Endothelial cell of umbilical vein (primary cell): ENCODE measurements around the gene ITPRID1. TPM values are rescaled to one million over a fixed set of nuclear protein-coding genes. Genes with fewer than 3 reads are reported as not detected.

Experiments
- BruUV-seq: library from RNA; stranded (reverse); fragments of 400-500 nt; replicated peaks from 2 replicates; lab custom pipeline; 2021; lab: Mats Ljungman, UMichigan
- CTCF ChIA-PET: fragments of 300-600, 350-600 bp; sonication (Branson Sonifier 250); formaldehyde crosslinking; loops from one replicate; lab custom pipeline; 2021; ENCODE audit warnings: antibody characterized with exemption, inconsistent platforms; lab: Charles Lee
- POLR2A ChIA-PET: fragments of 300-600, 350-600 bp; sonication (Branson Sonifier 250); formaldehyde crosslinking; loops from one replicate; lab custom pipeline; 2021; ENCODE audit warnings: antibody characterized with exemption, inconsistent platforms; lab: Charles Lee
- DNase-seq: peaks from one replicate; pipeline ENCODE4 v3.0.0-alpha.2; 2011; ENCODE audit warnings: low read depth, low spot score
- FAIRE-seq: peaks from 2 replicates; lab custom pipeline; 2011; peaks lifted over from hg19 to GRCh38; lab: Jason Lieb, UNC
- H2AFZ ChIP-seq: 2 replicates; pipeline ENCODE4 v1.6.0; 2012; ENCODE audit warnings: low read depth, low read length, control low read depth, inconsistent platforms
- H3K27ac ChIP-seq: 2 replicates; pipeline ENCODE4 v1.5.1; 2011; ENCODE audit warnings: low read depth, mild to moderate bottlenecking, control low read depth, low read length, moderate library complexity; ENCODE audit not compliant: insufficient read depth
- H3K27me3 ChIP-seq, 2 experiments: 2 replicates each; pipeline versions ENCODE4 v1.6.0 to v1.6.1; 2011; ENCODE audit warnings: low read length in 2 of 2, mixed read lengths in 1 of 2; ENCODE audit not compliant: control insufficient read depth in 2 of 2, insufficient read depth in 2 of 2
- H3K36me3 ChIP-seq, 2 experiments: 2 replicates in 1 of 2; 3 replicates in 1 of 2; pipeline ENCODE4 v1.5.1; 2011; ENCODE audit warnings: low read length in 2 of 2, mild to moderate bottlenecking in 1 of 2, moderate library complexity in 1 of 2; ENCODE audit not compliant: control insufficient read depth in 2 of 2, insufficient read depth in 2 of 2; ENCODE audit errors: extremely low read depth in 1 of 2
- H3K4me1 ChIP-seq: 3 replicates; pipeline ENCODE4 v1.5.1; 2011; ENCODE audit warnings: mild to moderate bottlenecking, low read length; ENCODE audit not compliant: control insufficient read depth, insufficient read depth; ENCODE audit errors: extremely low read depth
- H3K4me2 ChIP-seq: 2 replicates; pipeline ENCODE4 v1.6.1; 2011; ENCODE audit warnings: low read length, control low read depth, mixed read lengths; ENCODE audit not compliant: insufficient read depth
- H3K4me3 ChIP-seq, 3 experiments: fragments of 200-600 bp in 1 of 3; sonication (generic), shearing (Covaris generic) in 1 of 3; replicated peaks in 1 of 3; 2 replicates each; pipeline ENCODE4 v1.5.1; 2011 to 2016; ENCODE audit warnings: control low read depth in 3 of 3, low read length in 3 of 3, mild to moderate bottlenecking in 2 of 3, inconsistent platforms in 1 of 3, low read depth in 1 of 3, moderate library complexity in 1 of 3; ENCODE audit not compliant: insufficient read depth in 1 of 3
- H3K79me2 ChIP-seq: 2 replicates; pipeline ENCODE4 v1.6.0; 2012; ENCODE audit warnings: low read length, inconsistent platforms; ENCODE audit not compliant: control insufficient read depth, insufficient read depth
- H3K9ac ChIP-seq: replicated peaks from 2 replicates; pipeline ENCODE3; 2011; ENCODE audit warnings: low read length, control low read depth; ENCODE audit not compliant: insufficient read depth; ENCODE audit errors: extremely low read depth
- H3K9me1 ChIP-seq: replicated peaks from 3 replicates; pipeline ENCODE4 v1.6.0; 2011; ENCODE audit warnings: mild to moderate bottlenecking, low read length; ENCODE audit not compliant: control insufficient read depth, insufficient read depth; ENCODE audit errors: extremely low read depth
- H3K9me3 ChIP-seq: replicated peaks from 2 replicates; pipeline ENCODE4 v1.5.1; 2012; ENCODE audit warnings: low read length, inconsistent platforms; ENCODE audit not compliant: control insufficient read depth, insufficient read depth
- H4K20me1 ChIP-seq: replicated peaks from 2 replicates; pipeline ENCODE3; 2011; ENCODE audit warnings: mild to moderate bottlenecking, low read length; ENCODE audit not compliant: control insufficient read depth, insufficient read depth; ENCODE audit errors: extremely low read depth
- CTCF ChIP-seq, 2 donors: IDR thresholded peaks; 1 replicate in 1 of 2; 2 replicates in 1 of 2; pipeline ENCODE4 v1.5.1; 2011; ENCODE audit warnings: low read length in 2 of 2, mild to moderate bottlenecking in 2 of 2, moderate library complexity in 2 of 2, control low read depth in 1 of 2, inconsistent platforms in 1 of 2, low read depth in 1 of 2; ENCODE audit not compliant: insufficient read depth in 1 of 2; ENCODE audit errors: extremely low read depth in 1 of 2
- EZH2 ChIP-seq: IDR thresholded peaks from 2 replicates; pipeline ENCODE4 v1.6.1; 2012; ENCODE audit warnings: borderline replicate concordance, low read depth, mild to moderate bottlenecking, moderate library complexity, low read length, inconsistent platforms; ENCODE audit not compliant: severe bottlenecking
- FOS ChIP-seq: IDR thresholded peaks from 2 replicates; pipeline ENCODE4 v1.6.1; 2011; ENCODE audit warnings: mild to moderate bottlenecking, low read length, moderate library complexity, borderline replicate concordance; ENCODE audit not compliant: insufficient read depth
- GATA2 ChIP-seq: IDR thresholded peaks from 2 replicates; pipeline ENCODE4 v1.7.0; 2011; ENCODE audit warnings: low read depth, mild to moderate bottlenecking, moderate library complexity, mixed read lengths, low read length; ENCODE audit not compliant: insufficient read length, insufficient read depth
- JUN ChIP-seq: IDR thresholded peaks from 2 replicates; pipeline ENCODE4 v1.6.1; 2011; ENCODE audit warnings: borderline replicate concordance, low read depth; ENCODE audit not compliant: insufficient read length, insufficient read depth
- MAX ChIP-seq: IDR thresholded peaks from 2 replicates; pipeline ENCODE4 v1.6.1; 2011; ENCODE audit not compliant: insufficient read depth, insufficient read length
- MYC ChIP-seq: IDR thresholded peaks from one replicate; pipeline ENCODE4 v1.6.1; 2011; ENCODE audit warnings: mild to moderate bottlenecking, low read depth, low read length
- POLR2A ChIP-seq: IDR thresholded peaks from 2 replicates; pipeline ENCODE4 v1.6.1; 2012; ENCODE audit warnings: low read depth, mild to moderate bottlenecking, control low read depth, low read length
- POLR2AphosphoS5 ChIP-seq: IDR thresholded peaks from 2 replicates; pipeline ENCODE4 v1.6.1; 2012; ENCODE audit warnings: low read depth, mild to moderate bottlenecking, control low read depth, low read length, moderate library complexity; ENCODE audit not compliant: insufficient read depth
- dilution Hi-C: fragments of 300-500 bp; cut with MboI; formaldehyde crosslinking; loops from one replicate; pipeline ENCODE4 v1.15.0; 2019; ENCODE audit warnings: low sequenced_read_pairs; ENCODE audit not compliant: extremely low pct_ligation_motif_present
- intact Hi-C: fragments of 100-400 bp; cut with micrococcal nuclease; formaldehyde crosslinking; loops from one replicate; pipeline ENCODE4 v1.10.0; 2022
- polyA plus RNA-seq, 4 experiments: library from polyadenylated mRNA; depleted of rRNA in 3 of 4; stranded (reverse) in 3 of 4; unstranded in 1 of 4; fragments of >200 nt; gene quantifications; 2 replicates each; pipeline versions ENCODE4 v1.2.1 to v1.2.3, GENCODE V29; 2011 to 2012; ENCODE audit warnings: missing spikeins in 1 of 4
- total RNA-seq: library from RNA; stranded (reverse); gene quantifications from 2 replicates; pipeline ENCODE4 v1.2.3, GENCODE V29; 2021

Gene ITPRID1
- total and polyA plus RNA-seq, 2 donors (not counting 3 experiments of a cell fraction or from before 2014, with no cell fraction given): not detected

DNA sequence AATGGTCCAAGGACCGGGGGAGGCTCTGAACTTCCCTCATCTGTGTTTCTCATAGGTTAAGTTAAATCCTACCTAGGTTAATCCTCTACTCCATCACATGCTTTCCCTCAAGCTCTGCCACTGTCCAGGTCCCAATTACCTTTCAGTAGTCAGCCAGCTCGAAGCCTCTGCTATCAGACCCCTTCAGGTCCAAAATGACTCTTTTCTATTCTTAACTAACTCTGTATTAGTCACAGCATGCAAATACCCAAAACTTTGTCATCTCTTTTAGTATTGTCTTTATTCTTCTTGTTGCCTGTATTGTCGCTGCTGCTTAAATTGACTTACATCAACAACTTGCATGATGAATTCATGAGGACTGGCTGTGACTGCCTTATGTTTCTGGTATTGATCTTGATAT, 188.5 kb downstream of the ITPRID1 start:
- Histone ChIP-seq H2AFZ (no peak overlapping the region), H3K27me3 (no peaks in the 10 kb centered on the region), H3K79me2 (no peaks in the 10 kb centered on the region), H3K4me2 (no peak overlapping the region), H4K20me1 (no peaks in the 10 kb centered on the region), H3K9me1 (no peaks in the 10 kb centered on the region), H3K4me3 (no peak overlapping the region), H3K9me3 (no peaks in the 10 kb centered on the region), H3K36me3 (no peaks in the 10 kb centered on the region), H3K9ac (no peak overlapping the region), H3K4me1 (no peaks in the 10 kb centered on the region), H3K27ac (no peak overlapping the region)
- POLR2A ChIA-PET: no interaction called here
- intact Hi-C loops: no loop called here
- FAIRE-seq (no peak), DNase-seq (no peak)
- BruUV-seq: no TSS peak
- dilution Hi-C loops: no loop called here
- CTCF ChIA-PET: no interaction called here
- no peak for TF ChIP-seq GATA2

GRCh38 chr7:31705377-31705776, 191.5 kb downstream of the ITPRID1 start:
- Histone ChIP-seq H2AFZ (no peak overlapping the region), H3K4me3 (no peak overlapping the region), H3K79me2 (no peaks in the 10 kb centered on the region), H3K36me3 (no peaks in the 10 kb centered on the region), H3K27me3 (no peaks in the 10 kb centered on the region), H3K9me1 (no peaks in the 10 kb centered on the region), H3K4me2 (no peak overlapping the region), H3K9me3 (no peaks in the 10 kb centered on the region), H3K27ac (no peak overlapping the region), H3K4me1 (no peaks in the 10 kb centered on the region), H3K9ac (no peak overlapping the region), H4K20me1 (no peaks in the 10 kb centered on the region)
- no TSS peak for BruUV-seq
- no peak for DNase-seq
- dilution Hi-C loops: no loop called here
- POLR2A ChIA-PET: no interaction called here
- no peak for FAIRE-seq
- CTCF ChIA-PET: interaction anchor here (1.2 kb wide), 2 partner anchors 9 to 583 kb away, joined by 3 read pairs; no protein-coding TSS in a partner anchor
- intact Hi-C loops: no loop called here
- TF ChIP-seq POLR2AphosphoS5: no peak
- TF ChIP-seq JUN: no peak
- no peak for TF ChIP-seq CTCF (IDR thresholded peaks at IDR 0.05; ENCODE audit: extremely low read depth in 1 of 2, insufficient read depth in 1 of 2, low read depth in 1 of 2, low read length in 2 of 2)
- no peak for TF ChIP-seq GATA2
- no peak for TF ChIP-seq FOS
- no peak for TF ChIP-seq MAX
- TF ChIP-seq EZH2: no peak
- no peak for TF ChIP-seq POLR2A
- no peak for TF ChIP-seq MYC
